HG02943 (cell line): ENCODE results near the gene MYH10.
"Not testable (repeated sequence)": the region's sequence is repeated elsewhere in the genome, so short reads cannot be mapped to it uniquely, and the experiment has no call there.

Experiments used
- ATAC-seq: cut with Tn5 transposase; IDR thresholded peaks from one replicate; pipeline ENCODE4 v1.9.1; 2021; ENCODE audit warnings: mild to moderate bottlenecking, low read depth, moderate library complexity; ENCODE audit not compliant: unreplicated experiment

MYH10 gene

GRCh38 chr17:8630227-8630801 lies at the start of gene MYH10:
Gene MYH10, minus strand, starts transcription at chr17:8630725. Its CDS starts 7,479 bp downstream, at chr17:8623246.
- ATAC-seq = no peak

- ATAC-seq = no peak
These were observed 48.6 kb upstream of the MYH10 start for GRCh38 chr17:8679126-8679525.

DNA sequence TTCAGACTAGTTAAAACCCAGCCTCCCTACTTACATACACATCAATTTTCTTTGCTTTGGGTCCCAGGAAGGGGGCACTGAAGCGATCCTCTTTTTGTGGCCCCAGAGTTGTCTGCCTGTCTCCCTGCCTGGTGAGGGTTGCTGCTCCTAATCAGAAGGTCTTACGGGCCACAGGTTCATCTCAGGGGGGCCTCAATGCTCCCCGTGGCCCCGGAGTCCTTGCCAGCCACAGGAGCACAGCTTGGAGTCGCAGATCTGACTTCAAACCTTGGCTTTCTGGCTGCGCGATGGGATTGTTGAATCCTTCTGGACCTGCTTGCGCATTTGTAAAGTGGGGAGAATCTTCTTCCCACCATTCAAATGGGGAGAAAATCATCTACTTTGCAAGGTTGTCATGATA lies 44.8 kb upstream of the MYH10 start:
- no peak for ATAC-seq

- no peak for ATAC-seq
These were observed 44.1 kb upstream of the MYH10 start for GRCh38 chr17:8674344-8675305.

DNA sequence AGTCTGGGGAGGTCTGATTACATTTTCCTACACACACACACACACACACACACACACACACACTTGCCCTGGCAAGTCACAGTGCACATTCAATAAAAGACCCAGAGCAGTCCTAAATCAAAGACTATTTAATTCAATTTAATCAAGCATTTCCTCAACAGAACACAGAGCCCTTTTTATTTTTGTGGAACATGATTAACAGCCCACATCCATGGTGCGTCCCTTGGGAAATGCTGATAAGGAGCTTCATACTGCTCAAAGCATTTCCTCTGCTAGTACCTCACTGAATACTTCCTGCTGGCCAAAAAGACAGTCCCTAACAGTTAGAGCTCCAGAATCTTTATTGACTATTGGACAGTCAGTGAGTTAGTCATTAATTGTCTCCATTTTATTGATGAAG lies 43.1 kb upstream of the MYH10 start:
- no peak for ATAC-seq

GRCh38 chr17:8672326-8672725 lies 41.8 kb upstream of the MYH10 start:
- no peak for ATAC-seq

- ATAC-seq = no peak
These were observed 39.9 kb upstream of the MYH10 start for GRCh38 chr17:8670421-8670820.

DNA sequence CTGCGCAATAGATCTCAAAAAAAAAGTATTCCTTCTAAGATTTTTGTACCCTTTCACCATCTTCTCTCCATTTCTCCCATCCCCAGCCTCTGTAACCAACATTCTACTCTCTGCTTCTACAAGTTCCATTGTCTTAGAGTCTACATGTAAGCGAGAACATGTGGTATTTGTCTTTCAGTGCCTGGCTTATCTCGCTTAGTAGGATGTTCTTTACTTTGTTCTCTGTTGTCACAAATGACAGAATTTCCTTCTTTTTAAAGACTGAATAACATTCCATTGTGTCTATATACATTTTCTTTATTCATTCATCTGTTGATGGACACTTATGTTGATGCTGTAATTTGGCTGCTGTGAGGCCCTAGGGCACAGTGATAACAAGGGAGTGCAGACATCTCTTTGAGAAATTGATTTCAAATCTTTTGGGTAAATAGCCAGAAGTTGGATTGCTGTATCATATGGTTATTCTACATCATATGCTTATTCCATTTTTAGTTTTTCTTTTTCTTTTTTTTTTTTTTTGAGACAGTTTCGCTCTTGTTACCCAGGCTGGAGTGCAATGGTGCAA lies 37.7 kb upstream of the MYH10 start:
- no peak for ATAC-seq

DNA sequence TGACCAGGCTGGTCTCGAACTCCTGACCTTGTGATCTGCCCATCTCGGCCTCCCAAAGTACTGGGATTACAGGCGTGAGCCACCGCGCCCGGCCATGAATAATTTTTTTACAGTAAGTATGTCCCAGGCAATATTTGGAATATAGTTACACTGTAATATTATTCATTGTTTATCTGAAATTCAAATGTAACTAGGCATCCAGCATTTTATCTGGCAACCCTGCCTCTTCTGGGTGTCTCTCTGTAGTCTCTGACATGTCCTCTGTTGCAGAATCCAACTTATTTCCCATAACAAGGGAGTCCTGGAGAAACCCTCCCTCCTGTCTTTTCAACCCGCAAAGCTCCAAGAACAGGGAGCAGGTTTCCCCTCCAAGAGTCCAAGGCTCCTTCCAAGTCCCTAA lies 36.9 kb upstream of the MYH10 start:
- ATAC-seq = no peak

GRCh38 chr17:8665684-8666083 lies 35.2 kb upstream of the MYH10 start:
- no peak for ATAC-seq

GRCh38 chr17:8664456-8665126 lies 34.1 kb upstream of the MYH10 start:
- ATAC-seq = no peak

- ATAC-seq = no peak
These were observed 32.4 kb upstream of the MYH10 start for GRCh38 chr17:8662973-8663372.

GRCh38 chr17:8662076-8662831 lies 31.7 kb upstream of the MYH10 start:
- no peak for ATAC-seq

- not testable (repeated sequence) for ATAC-seq
These were observed 30.2 kb upstream of the MYH10 start for GRCh38 chr17:8660709-8661108.

DNA sequence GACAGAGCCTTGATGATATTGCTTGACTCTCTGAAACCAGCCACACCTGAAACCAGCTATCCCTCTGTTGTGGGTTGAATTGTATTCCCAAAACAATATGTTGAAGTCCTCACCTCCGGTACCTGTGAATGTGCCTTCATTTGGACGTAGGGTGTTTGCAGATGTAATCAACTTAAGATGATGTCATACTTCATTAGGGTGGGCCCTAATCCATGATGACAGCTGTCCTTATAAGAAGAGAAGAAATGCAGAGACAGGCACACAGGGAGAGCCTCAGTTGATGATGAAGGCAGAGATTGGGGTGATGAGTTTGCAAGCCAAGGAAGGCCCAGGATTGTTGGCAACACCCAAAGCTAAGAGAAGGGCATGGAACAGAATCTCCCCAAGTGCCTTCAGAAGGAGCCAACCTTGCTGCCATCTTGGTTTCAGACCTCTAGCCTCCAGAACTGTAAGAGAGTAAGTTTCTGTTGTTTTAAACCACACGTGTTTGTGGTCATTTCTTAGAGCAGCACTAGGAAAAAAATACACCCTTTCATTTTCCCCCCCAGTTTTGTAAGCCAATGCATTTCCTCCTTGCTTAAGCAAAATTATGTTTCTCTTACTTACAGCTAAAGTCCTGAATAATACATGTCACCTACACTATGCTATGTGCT lies 29.4 kb upstream of the MYH10 start:
- no peak for ATAC-seq

DNA sequence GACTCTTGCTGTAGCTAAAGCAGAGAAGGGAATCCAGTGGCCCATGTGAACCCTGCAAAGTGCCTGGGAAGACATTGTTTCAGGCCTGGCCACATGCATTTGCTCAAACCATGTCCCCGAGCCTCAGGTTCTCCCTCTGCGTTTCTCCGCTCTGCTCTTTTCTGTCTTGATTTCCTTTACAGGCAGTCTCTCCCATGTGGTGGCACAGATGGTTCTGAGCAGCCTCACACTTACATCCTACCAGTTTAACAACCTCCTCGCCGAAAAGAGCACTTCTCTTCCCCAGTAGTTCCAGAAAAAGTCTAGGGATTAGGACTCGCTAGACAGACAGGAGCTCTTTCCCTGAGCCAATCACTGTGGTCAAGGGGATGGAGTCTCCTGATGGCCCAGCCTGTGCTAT lies 28.3 kb upstream of the MYH10 start:
- no peak for ATAC-seq

DNA sequence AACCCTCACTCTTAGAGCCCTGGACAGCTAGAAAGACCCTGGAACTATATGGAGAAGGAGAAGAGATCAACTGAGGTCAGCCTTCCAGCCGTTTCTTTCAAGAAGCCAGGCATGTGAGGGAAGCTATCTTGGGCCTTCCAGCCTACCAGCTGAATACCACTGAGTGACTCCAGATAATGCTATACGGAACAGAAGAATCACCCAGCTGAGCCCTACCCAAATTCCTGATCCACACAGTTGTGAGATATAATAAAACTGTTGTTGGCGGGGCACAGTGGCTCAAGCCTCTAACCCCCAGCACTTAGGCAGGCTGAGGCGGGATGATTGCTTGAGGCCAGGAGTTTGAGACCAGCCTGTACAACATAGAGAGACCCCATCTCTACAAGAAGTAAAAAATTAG lies 26.2 kb upstream of the MYH10 start:
- ATAC-seq = no peak

DNA sequence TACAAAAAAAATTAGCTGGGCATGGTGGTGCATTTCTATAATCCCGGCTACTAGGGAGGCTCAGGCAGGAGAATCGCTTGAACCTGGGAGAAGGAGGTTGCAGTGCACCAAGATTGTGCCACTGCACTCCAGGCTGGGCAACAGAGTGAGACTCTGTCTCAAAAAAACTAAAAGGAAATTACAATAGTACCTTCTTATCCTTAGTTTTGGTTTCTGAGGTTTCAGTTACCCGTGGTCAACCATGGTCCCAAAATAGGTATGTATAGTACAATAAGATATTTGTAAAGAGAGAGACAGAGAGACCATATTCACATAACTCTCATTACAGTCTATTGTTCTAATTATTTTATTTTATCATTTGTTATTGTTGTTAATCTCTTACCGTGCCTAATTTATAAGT lies 24.3 kb upstream of the MYH10 start:
- no peak for ATAC-seq

DNA sequence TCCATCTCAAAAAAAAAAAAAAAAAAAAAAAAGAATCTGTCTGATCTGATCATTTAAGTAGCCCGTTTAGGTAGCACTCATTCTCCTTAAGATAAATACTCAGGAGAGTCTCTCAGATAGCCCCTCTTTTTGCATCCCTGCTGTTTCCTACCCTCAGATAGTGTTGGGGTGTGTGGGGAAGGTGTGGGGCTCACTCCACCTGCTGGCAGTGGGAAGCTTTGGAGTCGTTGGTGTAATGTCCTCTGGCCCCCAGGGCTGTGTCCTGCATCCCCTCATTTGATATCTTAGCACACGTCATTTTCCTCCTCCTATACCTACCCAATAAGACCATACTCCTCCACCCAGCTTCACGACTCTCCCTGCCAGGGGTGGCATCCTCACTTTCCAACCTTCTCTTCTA lies 20.5 kb upstream of the MYH10 start:
- no peak for ATAC-seq

DNA sequence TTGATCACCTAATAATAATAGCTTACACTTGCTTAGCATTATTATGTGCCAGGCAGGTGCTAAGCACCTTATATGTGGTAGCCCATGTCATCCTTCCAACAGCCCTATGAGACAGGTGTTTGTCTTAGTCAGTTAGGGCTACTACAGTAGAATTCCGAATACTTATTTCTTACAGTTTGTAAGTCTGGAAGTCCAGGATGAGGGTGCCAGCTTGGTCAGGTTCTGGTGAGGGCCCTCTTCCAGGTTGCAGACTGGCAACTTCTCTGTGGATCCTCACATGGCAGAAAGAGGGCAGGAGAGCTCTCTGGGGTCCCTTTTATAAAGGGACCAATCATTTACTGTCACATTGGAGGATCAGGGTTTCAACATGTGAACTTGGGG lies 19.6 kb upstream of the MYH10 start:
- no peak for ATAC-seq
